Activated naive CD4-positive, alpha-beta T cell treated with anti-CD3 and anti-CD28 coated beads, Interleukin-2, amount 50 U/mL, for 72 hours (primary cell): Measurements from ENCODE around the gene BICC1. TPM values are rescaled to one million over a fixed set of nuclear protein-coding genes. Genes with fewer than 3 reads are reported as not detected.

Source experiments
- ATAC-seq, 2 donors: fragments of 150-1000 bp; cut with Tn5 transposase; 2 replicates each; pipeline ENCODE4 v1.10.0; 2021; ENCODE audit warnings: mild to moderate bottlenecking in 2 of 2, moderate library complexity in 2 of 2
- DNase-seq, 2 donors: peaks; one replicate each; pipeline ENCODE4 v3.0.0; 2021 to 2022; ENCODE audit warnings: low spot score in 2 of 2
- H3K27ac Mint-ChIP-seq, 2 donors: one replicate each; pipeline ENCODE4 v1.8.0; 2022; ENCODE audit warnings: mild to moderate bottlenecking in 2 of 2, mixed read lengths in 2 of 2
- H3K36me3 Mint-ChIP-seq, 2 donors: one replicate each; pipeline ENCODE4 v1.8.0; 2022; ENCODE audit warnings: mixed read lengths in 2 of 2
- H3K9me3 Mint-ChIP-seq, 2 donors: one replicate each; pipeline ENCODE4 v1.8.0; 2022; ENCODE audit warnings: mixed read lengths in 2 of 2
- total RNA-seq, 2 donors: library from RNA; stranded (reverse); gene quantifications; one replicate each; pipeline ENCODE4 v1.2.3, GENCODE V29; 2022

BICC1 gene
- total RNA-seq, 2 donors from 2014 or later = 0.10 TPM; not detected in 1

GRCh38 chr10:58813573-58813972, 300.9 kb downstream of the BICC1 start:
- DNase-seq (no peak), ATAC-seq (no peak)
- Mint-ChIP-seq H3K9me3 (no peaks in the 10 kb centered on the region), H3K27ac (no peak overlapping the region), H3K36me3 (no peaks in the 10 kb centered on the region)

- H3K36me3 Mint-ChIP-seq = no peaks in the 10 kb centered on the region
- H3K9me3 Mint-ChIP-seq = no peaks in the 10 kb centered on the region
- no peak for ATAC-seq
- no peak overlapping the region for H3K27ac Mint-ChIP-seq
- no peak for DNase-seq
These were observed 304.7 kb downstream of the BICC1 start for GRCh38 chr10:58817201-58817846.

- H3K36me3 Mint-ChIP-seq = no peaks in the 10 kb centered on the region
- ATAC-seq (no peak), DNase-seq (no peak)
- no peak overlapping the region for H3K27ac Mint-ChIP-seq
- H3K9me3 Mint-ChIP-seq = no peaks in the 10 kb centered on the region
These were observed 306.2 kb downstream of the BICC1 start for GRCh38 chr10:58818900-58819299.

GRCh38 chr10:58820386-58820785, 307.7 kb downstream of the BICC1 start:
- H3K9me3 Mint-ChIP-seq = no peaks in the 10 kb centered on the region
- DNase-seq = no peak
- peak in 1 of 2 donors; percentile 37 for ATAC-seq
- H3K27ac Mint-ChIP-seq = no peak overlapping the region
- no peaks in the 10 kb centered on the region for H3K36me3 Mint-ChIP-seq

- Mint-ChIP-seq H3K27ac (no peak overlapping the region), H3K9me3 (no peaks in the 10 kb centered on the region), H3K36me3 (no peaks in the 10 kb centered on the region)
- DNase-seq (no peak), ATAC-seq (no peak)
These were observed 308.4 kb downstream of the BICC1 start for GRCh38 chr10:58820861-58821751.

GRCh38 chr10:58821752-58822056, 309.0 kb downstream of the BICC1 start:
- no peak overlapping the region for H3K27ac Mint-ChIP-seq
- ATAC-seq (no peak), DNase-seq (no peak)
- H3K9me3 Mint-ChIP-seq = no peaks in the 10 kb centered on the region
- no peaks in the 10 kb centered on the region for H3K36me3 Mint-ChIP-seq

- no peak for DNase-seq
- no peak for ATAC-seq
- H3K9me3 Mint-ChIP-seq = no peaks in the 10 kb centered on the region
- no peaks in the 10 kb centered on the region for H3K36me3 Mint-ChIP-seq
- H3K27ac Mint-ChIP-seq = no peak overlapping the region
These were observed 311.3 kb downstream of the BICC1 start for GRCh38 chr10:58823983-58824382.

- Mint-ChIP-seq H3K27ac (no peak overlapping the region), H3K36me3 (no peaks in the 10 kb centered on the region), H3K9me3 (no peaks in the 10 kb centered on the region)
- DNase-seq = no peak
- no peak for ATAC-seq
These were observed 311.7 kb downstream of the BICC1 start for GRCh38 chr10:58824396-58824795.

GRCh38 chr10:58826694-58827093, 314.0 kb downstream of the BICC1 start:
- no peaks in the 10 kb centered on the region for H3K9me3 Mint-ChIP-seq
- no peaks in the 10 kb centered on the region for H3K36me3 Mint-ChIP-seq
- no peak for DNase-seq
- ATAC-seq = no peak
- H3K27ac Mint-ChIP-seq = no peak overlapping the region

GRCh38 chr10:58827381-58827780, 314.7 kb downstream of the BICC1 start:
- H3K9me3 Mint-ChIP-seq = no peaks in the 10 kb centered on the region
- no peak overlapping the region for H3K27ac Mint-ChIP-seq
- DNase-seq = no peak
- no peak for ATAC-seq
- H3K36me3 Mint-ChIP-seq = no peaks in the 10 kb centered on the region

- DNase-seq = no peak
- no peak for ATAC-seq
These were observed 317.2 kb downstream of the BICC1 start for GRCh38 chr10:58829839-58830238.

GRCh38 chr10:58830697-58831096, 318.0 kb downstream of the BICC1 start:
- Mint-ChIP-seq H3K36me3 (no peaks in the 10 kb centered on the region), H3K9me3 (no peaks in the 10 kb centered on the region), H3K27ac (no peak overlapping the region)
- ATAC-seq (no peak), DNase-seq (no peak)

More at GRCh38 chr10:58829839-58830238, 317.2 kb downstream of the BICC1 start:
- no peak overlapping the region for H3K27ac Mint-ChIP-seq
- H3K36me3 Mint-ChIP-seq = no peaks in the 10 kb centered on the region
- no peaks in the 10 kb centered on the region for H3K9me3 Mint-ChIP-seq

GRCh38 chr10:58833771-58834561, 321.3 kb downstream of the BICC1 start:
- DNase-seq (no peak), ATAC-seq (no peak)
- H3K27ac Mint-ChIP-seq = no peak overlapping the region
- H3K9me3 Mint-ChIP-seq = no peaks in the 10 kb centered on the region
- H3K36me3 Mint-ChIP-seq = no peaks in the 10 kb centered on the region

- ATAC-seq = no peak
- Mint-ChIP-seq H3K27ac (no peak overlapping the region), H3K36me3 (no peaks in the 10 kb centered on the region)
These were observed 323.6 kb downstream of the BICC1 start for GRCh38 chr10:58836176-58836700.

GRCh38 chr10:58836991-58837575, 324.4 kb downstream of the BICC1 start:
- DNase-seq = no peak
- no peak overlapping the region for H3K27ac Mint-ChIP-seq
- no peaks in the 10 kb centered on the region for H3K36me3 Mint-ChIP-seq
- no peak for ATAC-seq
- H3K9me3 Mint-ChIP-seq = no peaks in the 10 kb centered on the region

More at GRCh38 chr10:58836176-58836700, 323.6 kb downstream of the BICC1 start:
- no peaks in the 10 kb centered on the region for H3K9me3 Mint-ChIP-seq
- DNase-seq = no peak

- no peak overlapping the region for H3K27ac Mint-ChIP-seq
- no peaks in the 10 kb centered on the region for H3K36me3 Mint-ChIP-seq
- no peak for ATAC-seq
- H3K9me3 Mint-ChIP-seq = no peaks in the 10 kb centered on the region
- DNase-seq = no peak
These were observed 325.2 kb downstream of the BICC1 start for GRCh38 chr10:58837826-58838225.
